Kidney epithelial cell (primary cell): Measurements from ENCODE around the gene HDGFL2. TPM values are rescaled to one million over a fixed set of nuclear protein-coding genes. Genes with fewer than 3 reads are reported as not detected.

Experiments used
- DNase-seq: peaks from one replicate; pipeline ENCODE4 v3.0.0-alpha.2; 2010; ENCODE audit warnings: low read depth
- H3K27me3 ChIP-seq: 2 replicates; pipeline ENCODE4 v1.6.0; 2011; ENCODE audit warnings: low read length; ENCODE audit not compliant: control insufficient read depth, insufficient read depth
- H3K36me3 ChIP-seq: 2 replicates; pipeline ENCODE4 v1.5.1; 2011; ENCODE audit warnings: low read length; ENCODE audit not compliant: control insufficient read depth, insufficient read depth
- H3K4me3 ChIP-seq: 2 replicates; pipeline ENCODE4 v1.5.1; 2011; ENCODE audit warnings: low read depth, mild to moderate bottlenecking, control low read depth, low read length
- CTCF ChIP-seq: IDR thresholded peaks from 2 replicates; pipeline ENCODE4 v1.5.1; 2011; ENCODE audit warnings: mild to moderate bottlenecking, moderate library complexity, low read length, control low read depth, inconsistent platforms; ENCODE audit not compliant: insufficient read depth, poor library complexity, severe bottlenecking
- total RNA-seq: library from RNA; depleted of rRNA; stranded (reverse); fragments of >200 nt; gene quantifications from 2 replicates; pipeline ENCODE4 v1.2.3, GENCODE V29; 2015

The HDGFL2 gene
- total RNA-seq, 1 donor from 2014 or later: 82.0 TPM

GRCh38 chr19:4528843-4529242 is 56.7 kb downstream of the HDGFL2 start:
- Histone ChIP-seq H3K4me3 (no peak overlapping the region), H3K36me3 (no peaks in the 10 kb centered on the region), H3K27me3 (peaks cover 8% of the 10 kb centered on the region)
- TF ChIP-seq CTCF: no peak
- no peak for DNase-seq

DNA sequence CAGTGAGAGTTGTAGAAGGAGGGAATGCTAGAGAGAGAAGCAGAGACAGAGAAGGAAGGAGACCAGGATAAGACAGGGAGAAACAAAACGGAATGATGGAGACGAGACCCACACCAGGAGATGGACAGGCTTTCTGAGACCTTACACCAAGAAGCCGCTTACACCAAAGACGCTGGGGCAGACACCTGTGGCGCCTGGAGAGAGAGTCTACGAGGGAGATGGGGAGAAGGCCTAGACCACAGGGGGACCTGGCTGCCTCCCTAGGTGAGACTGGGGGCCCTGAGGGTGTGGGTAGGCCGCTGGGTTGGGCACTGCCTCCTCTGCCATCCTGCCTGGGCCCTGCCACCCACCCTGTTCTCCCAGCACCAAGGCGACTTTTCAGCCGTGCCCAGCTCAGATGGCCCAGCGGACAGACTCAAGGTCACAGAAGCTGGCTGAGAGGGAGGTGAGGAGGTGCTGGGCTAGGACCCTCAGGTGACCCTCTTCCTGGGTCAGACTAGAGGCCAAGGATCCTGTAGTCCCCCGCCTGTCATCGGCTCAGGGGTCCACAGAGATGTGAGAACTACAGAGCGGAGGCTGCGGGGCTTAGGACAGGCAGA is 57.9 kb downstream of the HDGFL2 start:
- no peak for DNase-seq
- TF ChIP-seq CTCF: no peak
- H3K4me3 ChIP-seq: no peak overlapping the region
- H3K27me3 ChIP-seq: peaks cover 12% of the 10 kb centered on the region
- H3K36me3 ChIP-seq: no peaks in the 10 kb centered on the region

- DNase-seq: no peak
- no peak overlapping the region for H3K4me3 ChIP-seq
- TF ChIP-seq CTCF: no peak
- peaks cover 19% of the 10 kb centered on the region for H3K27me3 ChIP-seq
- H3K36me3 ChIP-seq: no peaks in the 10 kb centered on the region
These were observed 59.6 kb downstream of the HDGFL2 start for GRCh38 chr19:4531562-4532165.

DNA sequence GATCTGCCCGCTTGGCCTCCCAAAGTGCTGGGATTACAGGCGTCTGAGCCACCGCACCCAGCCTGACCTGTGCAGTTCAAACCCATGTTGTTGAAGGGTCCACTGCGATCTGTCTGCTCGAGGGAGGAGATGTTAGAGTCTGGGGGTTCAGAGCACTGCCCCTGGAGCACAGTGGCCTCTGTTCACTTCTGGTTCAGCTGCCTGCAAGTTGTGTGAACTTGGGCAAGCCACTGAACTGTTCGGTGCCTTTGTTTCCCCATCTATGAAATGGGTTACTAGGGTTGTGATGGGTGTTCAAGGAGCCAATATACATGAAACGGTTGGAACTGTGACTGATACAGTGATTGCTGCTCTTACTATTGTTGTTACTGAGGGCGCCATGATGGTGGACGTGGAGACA is 61.2 kb downstream of the HDGFL2 start:
- H3K36me3 ChIP-seq: no peaks in the 10 kb centered on the region
- no peak for TF ChIP-seq CTCF

DNA sequence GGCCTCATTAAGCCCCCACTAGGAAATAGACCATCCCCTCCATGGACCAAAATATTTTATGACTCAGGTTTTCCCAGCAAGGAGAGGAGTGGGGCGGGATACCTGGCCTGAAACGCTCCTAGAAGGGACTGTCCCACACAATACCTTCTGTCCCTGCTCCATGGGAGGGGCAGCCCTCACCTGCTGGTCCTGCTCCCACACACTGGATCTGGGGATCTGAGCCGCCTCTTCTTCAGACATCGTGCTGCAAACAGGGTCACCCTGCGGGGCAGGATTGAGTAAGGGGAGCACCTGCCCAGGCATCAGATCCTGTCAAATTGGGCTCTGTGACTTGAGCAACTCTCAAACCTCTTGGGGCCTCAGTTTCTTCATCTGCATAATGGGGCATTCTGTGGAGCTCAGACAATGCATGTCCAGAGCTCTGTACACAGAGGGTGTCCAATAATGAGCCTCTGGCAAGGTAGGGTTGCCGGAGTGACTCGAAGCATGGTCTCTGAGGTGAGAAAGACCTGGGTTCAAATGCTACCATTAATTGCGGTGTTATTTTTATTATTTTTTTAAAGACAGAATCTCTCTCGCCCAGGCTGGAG is 61.8 kb downstream of the HDGFL2 start:
- peaks cover 29% of the 10 kb centered on the region for H3K27me3 ChIP-seq
- no peak overlapping the region for H3K4me3 ChIP-seq
- TF ChIP-seq CTCF: no peak
- DNase-seq: no peak
- no peaks in the 10 kb centered on the region for H3K36me3 ChIP-seq

More for the DNA sequence above, 61.2 kb downstream of the HDGFL2 start:
- peaks cover 27% of the 10 kb centered on the region for H3K27me3 ChIP-seq
- DNase-seq: no peak
- H3K4me3 ChIP-seq: no peak overlapping the region
